Activated CD8-positive, alpha-beta memory T cell treated with anti-CD3 and anti-CD28 coated beads for 36 hours (primary cell): ENCODE results near the gene PAXX. TPM values are rescaled to one million over a fixed set of nuclear protein-coding genes. Genes with fewer than 3 reads are reported as not detected.

Experiments used
- CTCF ChIA-PET: fragments of 350-600 bp; sonication (Branson Sonifier 250); formaldehyde crosslinking; loops from one replicate; lab custom pipeline; 2021; ENCODE audit warnings: antibody characterized with exemption; lab: Charles Lee
- POLR2A ChIA-PET: fragments of 350-600 bp; sonication (Branson Sonifier 250); formaldehyde crosslinking; loops from one replicate; lab custom pipeline; 2021; ENCODE audit warnings: antibody characterized with exemption; lab: Charles Lee
- total RNA-seq, 2 experiments: library from RNA; stranded (reverse); gene quantifications; one replicate each; pipeline ENCODE4 v1.2.3, GENCODE V29; 2021

PAXX gene
- total RNA-seq, 2 experiments from 2014 or later, result 66.9 to 74.6 TPM

DNA sequence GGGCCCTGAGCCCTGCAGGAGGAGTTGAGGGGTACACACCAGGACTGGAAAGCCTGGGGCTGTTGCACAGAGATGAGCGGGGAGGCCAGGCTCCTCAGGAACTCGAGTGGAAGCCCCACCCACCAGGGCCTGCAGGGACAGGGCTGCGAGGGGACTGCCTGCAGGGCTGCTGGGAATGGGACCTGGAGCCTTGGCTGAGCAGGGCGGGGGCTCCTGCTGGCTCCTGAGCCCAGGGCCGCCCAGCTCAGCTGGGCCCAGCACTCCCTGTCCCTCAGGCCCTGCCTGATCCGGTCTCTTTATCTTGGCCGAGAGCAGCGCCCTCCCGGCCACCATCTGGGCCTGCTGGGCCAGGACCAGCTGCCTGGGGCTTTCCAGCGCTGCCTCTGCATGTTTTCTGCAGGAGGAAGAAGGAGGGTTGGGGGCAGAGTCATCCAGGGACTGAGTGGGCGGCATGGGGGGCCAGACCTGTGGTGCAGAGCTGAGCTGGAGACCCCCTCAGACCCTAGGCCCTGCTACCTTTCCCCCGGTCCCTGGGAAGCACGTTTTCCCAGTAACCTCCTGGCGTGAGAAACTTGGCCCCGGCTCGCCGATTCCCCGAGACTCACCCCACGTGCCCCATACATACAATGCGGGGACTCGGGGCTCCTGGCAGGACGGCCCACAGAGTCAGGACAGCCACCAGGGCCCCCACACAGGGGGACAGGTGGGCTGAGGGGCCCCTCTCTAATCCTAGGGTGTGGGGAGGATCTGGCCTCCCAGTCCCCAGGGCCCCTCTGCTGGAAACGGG is 30.8 kb upstream of the PAXX start:
- POLR2A ChIA-PET, result interaction anchor here (0.9 kb wide), 1 partner anchor 22 kb away, joined by 3 read pairs; no protein-coding TSS in a partner anchor
- CTCF ChIA-PET, result interaction anchor here (1.3 kb wide), 1 partner anchor 13 kb away, joined by 3 read pairs; no protein-coding TSS in a partner anchor

DNA sequence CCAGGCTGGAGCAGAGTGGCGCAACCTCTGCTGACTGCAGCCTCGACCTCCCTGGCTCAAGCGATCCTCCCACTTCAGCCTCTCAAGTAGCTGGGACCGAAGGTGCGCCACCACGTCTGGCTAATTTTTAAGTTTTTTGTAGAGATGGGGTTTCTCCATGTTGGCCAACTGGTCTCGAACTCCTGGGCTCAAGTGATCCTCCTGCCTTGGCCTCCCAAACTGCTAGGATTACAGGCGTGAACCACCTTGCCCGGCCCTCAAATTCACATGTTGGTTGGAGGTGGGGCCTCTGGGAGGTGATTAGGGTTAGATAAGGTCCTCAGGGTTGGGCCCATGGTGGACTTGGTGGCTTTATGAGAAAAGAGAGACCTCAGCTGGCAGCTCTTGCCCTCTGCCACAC is 30.1 kb upstream of the PAXX start:
- CTCF ChIA-PET, result interaction anchor here (1.3 kb wide), 1 partner anchor 14 kb away, joined by 3 read pairs; no protein-coding TSS in a partner anchor
- POLR2A ChIA-PET, result no interaction called here

GRCh38 chr9:136962701-136963248 is 29.4 kb upstream of the PAXX start:
- CTCF ChIA-PET, result no interaction called here
- POLR2A ChIA-PET, result no interaction called here

- ChIA-PET CTCF (no interaction called here), POLR2A (no interaction called here)
These were observed 28.9 kb upstream of the PAXX start for GRCh38 chr9:136963341-136963740.

DNA sequence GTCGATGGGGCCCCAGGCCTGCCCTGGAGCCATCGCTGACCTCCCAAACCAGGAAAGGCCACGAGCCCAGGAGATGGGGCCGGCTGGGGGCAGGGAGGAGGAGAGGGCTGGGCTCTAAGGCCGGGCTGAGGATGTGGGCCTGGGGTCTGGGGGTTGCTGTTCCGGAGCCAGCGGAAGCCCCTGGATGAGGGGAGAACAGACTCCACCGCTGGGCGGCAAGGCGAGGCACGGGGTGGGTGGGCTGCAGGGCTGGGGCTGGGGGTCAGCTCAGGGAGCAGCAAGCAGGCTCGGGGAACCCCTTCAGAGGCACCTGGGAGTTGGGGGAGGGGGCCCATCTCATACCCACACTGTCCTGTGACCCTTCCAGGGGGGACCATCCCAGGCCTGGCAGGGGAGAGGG is 28.5 kb upstream of the PAXX start:
- POLR2A ChIA-PET, result no interaction called here
- CTCF ChIA-PET, result interaction anchor here (1.4 kb wide), 1 partner anchor 71 kb away, joined by 4 read pairs; no protein-coding TSS in a partner anchor

DNA sequence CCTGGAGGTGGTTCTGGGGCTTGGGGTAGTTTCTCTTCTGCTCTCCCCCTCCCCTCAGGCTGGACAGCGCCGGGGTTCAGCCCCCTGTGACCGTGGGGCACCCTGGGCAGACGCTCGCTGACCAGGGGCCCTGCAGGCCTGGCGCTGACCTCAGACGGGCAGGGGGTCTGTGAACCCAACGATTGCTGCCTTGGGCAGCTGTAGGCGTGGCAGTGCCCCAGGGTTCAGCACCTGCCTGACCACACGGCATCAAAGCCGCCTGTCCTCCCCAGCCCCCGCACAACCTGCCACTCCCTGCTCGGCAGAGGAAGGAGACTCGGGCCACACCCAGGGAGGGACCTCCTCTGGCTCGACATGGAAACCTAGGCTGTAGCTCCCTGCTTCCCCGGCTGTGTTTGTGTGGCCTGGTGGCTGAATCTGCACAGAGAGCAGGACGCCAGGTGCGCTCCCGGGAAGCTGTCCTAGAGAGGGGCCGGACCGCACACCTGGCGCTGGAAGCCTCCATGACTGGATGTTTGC is 28.0 kb upstream of the PAXX start:
- CTCF ChIA-PET, result interaction anchor here (1.0 to 1.4 kb wide), 5 partner anchors 11 to 122 kb away, joined by 3 to 8 read pairs (median 3); partner anchors contain the start of genes AJM1 and CLIC3

GRCh38 chr9:136964833-136965422 is 27.3 kb upstream of the PAXX start:
- ChIA-PET POLR2A (no interaction called here), CTCF (interaction anchor here (1.0 to 1.4 kb wide), 5 partner anchors 11 to 123 kb away, joined by 3 to 8 read pairs (median 3); partner anchors contain the start of genes AJM1 and CLIC3)

More for the DNA sequence above, 28.0 kb upstream of the PAXX start:
- POLR2A ChIA-PET, result no interaction called here

GRCh38 chr9:136965771-136966484 is 26.3 kb upstream of the PAXX start:
- POLR2A ChIA-PET, result no interaction called here
- CTCF ChIA-PET, result interaction anchor here (0.6 to 1.5 kb wide), 6 partner anchors 13 to 214 kb away, joined by 3 to 5 read pairs (median 4); partner anchors contain the start of gene AJM1

DNA sequence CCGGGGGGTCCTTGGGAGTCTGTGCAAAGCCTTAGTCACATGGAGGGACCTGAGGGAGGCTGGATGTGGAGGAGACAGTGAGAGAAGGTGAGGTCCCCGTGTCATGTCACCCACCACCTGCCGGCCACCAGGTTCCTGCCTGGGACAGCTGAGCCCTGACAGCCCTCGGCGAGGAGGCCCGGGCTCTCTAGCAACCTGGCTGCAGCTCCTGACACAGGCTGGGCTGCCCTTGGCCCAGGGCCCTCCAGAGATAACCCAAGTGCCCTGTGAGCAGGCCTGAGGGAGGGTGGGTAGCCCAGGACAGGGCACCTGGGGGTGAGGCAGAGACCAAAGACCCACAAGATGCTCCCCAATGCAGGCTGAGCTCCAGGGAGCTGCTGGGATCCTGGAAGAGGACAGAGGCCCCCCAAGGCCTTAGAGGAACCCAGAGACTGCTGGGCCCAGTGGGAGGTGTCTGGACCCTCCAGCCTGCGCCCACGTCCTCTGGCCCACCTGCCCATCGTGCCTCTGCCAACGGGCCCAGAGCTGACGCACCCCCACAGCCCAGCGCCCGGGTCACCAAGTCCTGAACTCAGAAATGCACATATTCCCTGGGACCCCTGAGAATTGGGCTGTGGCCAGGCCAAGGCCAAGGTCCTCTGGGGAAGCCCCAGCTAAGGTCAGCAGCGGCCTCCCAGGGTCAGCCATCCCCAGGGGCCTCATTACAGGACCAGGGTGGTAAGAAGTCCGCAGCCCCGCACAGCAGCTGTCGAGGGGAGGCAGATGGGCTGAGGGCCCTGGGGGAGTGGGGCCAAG is 23.7 kb upstream of the PAXX start:
- POLR2A ChIA-PET, result no interaction called here
- CTCF ChIA-PET, result interaction anchor here (2.1 kb wide), 1 partner anchor 10 kb away, joined by 5 read pairs; no protein-coding TSS in a partner anchor

DNA sequence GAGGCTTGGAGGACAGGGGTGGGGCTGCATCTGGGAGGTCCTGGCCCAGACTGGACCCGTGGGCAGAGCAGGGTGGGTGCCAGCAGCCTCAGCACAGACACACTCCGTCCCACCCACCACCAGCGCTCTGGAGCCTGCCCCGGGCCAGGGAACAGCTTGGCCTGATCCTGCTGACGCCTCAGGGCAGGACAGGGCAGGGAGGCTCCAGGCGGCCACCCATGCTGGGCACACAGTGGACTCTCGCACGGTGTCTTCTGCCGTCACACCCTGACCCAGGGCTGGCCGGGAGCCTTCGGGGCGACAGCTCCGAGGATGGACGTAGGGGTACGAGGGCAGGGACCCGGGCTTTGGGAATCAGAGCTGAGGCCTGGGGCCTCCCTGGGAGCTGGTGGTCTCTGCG is 23.1 kb upstream of the PAXX start:
- ChIA-PET CTCF (interaction anchor here (1.7 to 2.1 kb wide), 2 partner anchors 9 to 61 kb away, joined by 5 read pairs; no protein-coding TSS in a partner anchor), POLR2A (no interaction called here)

DNA sequence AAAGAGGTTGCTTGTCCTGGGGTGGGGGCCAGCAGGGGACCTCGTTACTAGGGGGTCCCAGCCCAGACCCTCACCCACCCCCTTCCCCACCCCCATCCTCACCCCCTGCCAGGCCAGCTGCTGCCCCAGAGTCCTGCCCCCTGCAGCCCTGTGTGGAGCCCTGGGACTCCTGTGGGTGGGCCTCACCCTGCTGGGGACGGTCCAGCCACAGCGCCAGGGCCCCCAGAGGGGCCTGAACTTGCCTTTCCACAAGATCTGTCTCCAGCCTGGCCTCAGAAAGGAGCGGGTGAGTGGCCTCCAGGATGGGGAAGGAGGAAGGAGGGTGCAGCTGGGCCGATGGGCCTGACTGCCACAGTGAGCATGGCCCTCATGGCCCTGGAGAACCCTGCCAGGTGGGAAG is 22.4 kb upstream of the PAXX start:
- ChIA-PET CTCF (interaction anchor here (1.7 kb wide), 1 partner anchor 60 kb away, joined by 5 read pairs; no protein-coding TSS in a partner anchor), POLR2A (no interaction called here)

DNA sequence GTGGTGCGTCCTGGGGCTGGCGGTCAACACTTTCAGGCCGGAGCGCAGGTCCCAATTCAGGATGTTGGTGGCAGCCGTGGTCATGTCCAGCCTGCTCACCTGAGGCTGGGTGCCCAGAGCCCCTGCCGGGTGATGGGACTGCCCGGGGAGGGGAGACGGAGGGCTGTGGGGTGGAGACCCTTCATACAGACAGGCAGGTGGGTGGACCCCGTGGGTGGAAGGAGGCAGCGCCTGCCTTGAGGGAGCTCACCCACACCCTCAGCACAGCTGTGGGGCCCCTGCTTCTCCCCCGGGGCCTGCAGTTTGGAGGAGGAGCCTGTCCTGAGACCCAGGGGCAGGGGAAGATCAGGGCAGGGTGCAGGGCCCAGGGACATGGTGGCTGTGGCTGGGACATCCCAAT is 21.9 kb upstream of the PAXX start:
- POLR2A ChIA-PET, result interaction anchor here (1.0 kb wide), 1 partner anchor 17 kb away, joined by 5 read pairs; no protein-coding TSS in a partner anchor
- CTCF ChIA-PET, result interaction anchor here (0.9 to 1.7 kb wide), 2 partner anchors 59 to 76 kb away, joined by 3 to 5 read pairs; no protein-coding TSS in a partner anchor

- ChIA-PET POLR2A (no interaction called here), CTCF (no interaction called here)
These were observed 20.5 kb upstream of the PAXX start for GRCh38 chr9:136971746-136972145.

DNA sequence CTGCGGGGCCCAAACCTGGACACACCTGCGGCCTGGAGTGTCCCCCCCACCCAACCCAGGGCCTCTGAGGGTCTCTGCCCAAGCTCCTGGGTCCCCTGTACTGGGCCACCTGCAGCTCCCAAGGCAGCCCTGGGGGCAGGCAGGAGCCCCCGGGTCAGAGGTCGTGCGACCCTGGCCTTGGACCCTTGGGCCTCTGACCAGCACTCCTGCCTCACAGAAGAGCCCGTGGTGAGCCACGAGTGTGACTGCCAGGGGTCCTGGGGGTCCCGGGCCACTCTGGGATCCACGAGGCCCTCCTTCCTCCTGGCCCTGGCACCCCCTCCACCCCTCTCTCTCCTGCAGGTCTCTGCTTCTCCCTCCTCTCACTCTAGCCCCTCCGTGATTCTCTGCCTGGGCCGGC is 19.9 kb upstream of the PAXX start:
- POLR2A ChIA-PET, result no interaction called here
- CTCF ChIA-PET, result interaction anchor here (1.0 kb wide), 1 partner anchor 28 kb away, joined by 3 read pairs; the partner anchor contains the start of gene FBXW5

GRCh38 chr9:136972743-136973142 is 19.5 kb upstream of the PAXX start:
- CTCF ChIA-PET, result interaction anchor here (1.0 to 1.3 kb wide), 2 partner anchors 29 to 32 kb away, joined by 3 read pairs; partner anchors contain the start of gene FBXW5
- POLR2A ChIA-PET, result no interaction called here

GRCh38 chr9:136973618-136974617 is 18.3 kb upstream of the PAXX start:
- ChIA-PET CTCF (interaction anchor here (1.0 to 3.1 kb wide), 9 partner anchors 9 to 186 kb away, joined by 3 to 10 read pairs (median 5); partner anchors contain the start of genes FBXW5 and PAXX), POLR2A (no interaction called here)
